Glomerular visceral epithelial cell (primary cell): Measurements from ENCODE around the gene TIMM23.
A peak's percentile ranks its signal among the peaks of the same experiment; 100 is the strongest.
"Not testable (repeated sequence)": the region's sequence is repeated elsewhere in the genome, so short reads cannot be mapped to it uniquely, and the experiment has no call there.

Experiments used
- DNase-seq: peaks from one replicate; pipeline ENCODE4 v3.0.0-alpha.2; 2016; ENCODE audit errors: extremely low spot score

TIMM23 gene, protein sequence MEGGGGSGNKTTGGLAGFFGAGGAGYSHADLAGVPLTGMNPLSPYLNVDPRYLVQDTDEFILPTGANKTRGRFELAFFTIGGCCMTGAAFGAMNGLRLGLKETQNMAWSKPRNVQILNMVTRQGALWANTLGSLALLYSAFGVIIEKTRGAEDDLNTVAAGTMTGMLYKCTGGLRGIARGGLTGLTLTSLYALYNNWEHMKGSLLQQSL

GRCh38 chr10:45972106-45972812 lies at the start of gene TIMM23:
Gene TIMM23 (plus strand): TSS chr10:45972489. CDS start chr10:45972625, 136 bp downstream.
- peak; percentile 80 for DNase-seq

- DNase-seq, result not testable (repeated sequence)
Measured at GRCh38 chr10:45926790-45927189, 45.5 kb upstream of the TIMM23 start.

- DNase-seq, result not testable (repeated sequence)
Measured at GRCh38 chr10:45931305-45931704, 41.0 kb upstream of the TIMM23 start.

DNA sequence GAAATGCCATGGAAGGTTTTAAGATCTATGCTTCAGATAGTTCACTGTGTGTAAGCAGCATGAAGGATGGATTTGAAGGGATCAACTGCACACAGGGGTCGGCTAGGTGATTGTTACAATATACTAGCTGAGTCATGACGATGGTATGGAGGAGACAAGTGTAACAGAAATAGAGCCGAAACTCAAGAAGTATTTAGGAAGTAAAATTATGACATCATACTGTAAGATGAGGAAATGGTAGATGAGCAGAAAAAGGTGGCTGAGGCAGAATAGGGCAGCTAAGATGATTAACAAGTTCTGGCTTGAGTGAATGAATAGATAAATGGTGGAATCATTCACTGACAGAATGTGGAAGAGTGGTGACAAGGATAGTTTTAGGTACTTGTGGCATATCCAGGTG lies 37.5 kb upstream of the TIMM23 start:
- not testable (repeated sequence) for DNase-seq

DNA sequence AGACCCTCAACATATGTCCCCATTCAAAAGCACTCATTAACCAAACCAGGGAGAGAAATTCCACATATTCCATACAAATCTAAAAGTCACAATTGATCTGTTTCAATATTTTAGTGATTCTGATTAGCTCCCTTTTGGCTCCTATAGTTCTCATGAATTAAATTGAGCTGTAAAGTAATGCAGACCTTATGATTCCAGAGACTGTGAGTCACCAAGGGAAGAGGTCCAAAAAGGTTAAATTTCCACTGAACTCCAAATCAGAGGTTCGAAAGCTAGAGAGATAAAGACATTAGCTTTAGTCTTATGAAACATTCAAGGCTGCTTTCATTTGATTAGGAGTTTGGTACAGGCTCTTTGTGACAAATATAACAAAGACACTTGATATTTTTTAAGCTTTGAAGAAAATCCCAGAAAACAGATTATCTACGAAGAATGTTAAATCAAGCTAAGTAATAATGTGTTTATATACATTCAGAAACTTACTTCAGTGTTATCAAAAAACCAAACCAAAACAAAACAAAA lies 33.1 kb upstream of the TIMM23 start:
- DNase-seq, result not testable (repeated sequence)

GRCh38 chr10:45941196-45941595 lies 31.1 kb upstream of the TIMM23 start:
- DNase-seq, result not testable (repeated sequence)

- DNase-seq, result not testable (repeated sequence)
Measured at GRCh38 chr10:45945476-45945875, 26.8 kb upstream of the TIMM23 start.

DNA sequence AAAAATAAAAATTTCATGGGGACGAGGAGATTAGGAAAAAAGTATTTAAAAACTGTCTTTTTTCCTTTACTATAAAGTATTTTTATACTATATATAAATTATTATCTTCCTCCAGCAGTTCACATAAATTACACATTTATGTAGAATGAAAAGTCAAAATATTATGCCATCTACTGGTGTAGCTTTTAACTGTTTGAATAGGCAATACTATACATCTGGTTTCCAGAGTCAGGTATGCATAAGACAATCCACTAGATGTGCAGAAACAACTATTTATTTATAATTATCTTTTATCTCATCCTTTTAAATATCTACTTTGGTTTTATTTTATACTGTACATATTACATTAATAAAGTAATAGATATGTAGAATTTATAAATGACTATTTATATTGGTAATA lies 24.9 kb upstream of the TIMM23 start:
- not testable (repeated sequence) for DNase-seq

- not testable (repeated sequence) for DNase-seq
Measured at GRCh38 chr10:45948801-45949200, 23.5 kb upstream of the TIMM23 start.

DNA sequence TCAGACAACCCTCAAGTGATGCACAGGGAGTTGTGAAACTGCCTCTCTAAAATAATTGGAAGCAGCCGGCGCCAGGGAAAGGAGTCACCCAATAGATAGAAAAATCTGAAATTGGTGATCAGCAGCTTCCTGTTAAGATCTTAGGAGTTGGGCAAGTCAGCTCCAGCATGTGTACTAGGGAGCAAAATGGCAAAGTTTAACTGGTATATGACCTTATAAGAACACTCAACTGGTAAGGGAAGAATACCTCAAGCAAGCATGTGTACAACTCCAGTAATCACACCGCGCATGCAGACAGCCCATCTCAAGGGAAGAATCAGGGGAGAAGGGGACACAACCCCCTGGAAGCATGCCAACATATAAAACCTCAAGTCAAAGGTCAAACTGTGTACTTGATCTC lies 17.9 kb upstream of the TIMM23 start:
- DNase-seq, result not testable (repeated sequence)

GRCh38 chr10:45956634-45957033 lies 15.7 kb upstream of the TIMM23 start:
- DNase-seq, result not testable (repeated sequence)

DNA sequence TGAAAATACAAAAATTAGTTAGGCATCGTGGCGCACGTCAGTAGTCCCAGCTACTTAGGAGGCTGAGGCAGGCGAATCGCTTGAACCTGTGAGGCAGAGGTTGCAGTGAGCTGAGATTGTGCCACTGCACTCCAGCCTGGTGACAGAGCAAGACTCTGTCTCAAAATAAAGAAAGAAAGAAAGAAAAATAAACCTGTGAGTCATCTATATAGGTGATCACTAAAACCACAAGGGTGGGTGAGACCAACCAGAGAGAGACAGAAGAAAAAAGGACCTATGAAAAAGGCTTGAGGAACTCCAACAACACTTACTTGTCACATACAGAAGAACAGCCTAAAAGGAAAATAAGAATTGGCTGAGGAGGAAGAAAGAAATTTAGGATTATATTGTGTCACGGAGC lies 14.4 kb upstream of the TIMM23 start:
- DNase-seq, result not testable (repeated sequence)

GRCh38 chr10:45962686-45963452 lies 9.4 kb upstream of the TIMM23 start:
- not testable (repeated sequence) for DNase-seq

GRCh38 chr10:45971019-45971418 lies 1.3 kb upstream of the TIMM23 start:
- DNase-seq, result not testable (repeated sequence)

GRCh38 chr10:45971742-45972105 lies 565 bp upstream of the TIMM23 start:
- peak; percentile 6 for DNase-seq

GRCh38 chr10:45972813-45973169 lies 502 bp downstream of the TIMM23 start:
- DNase-seq, result not testable (repeated sequence)

DNA sequence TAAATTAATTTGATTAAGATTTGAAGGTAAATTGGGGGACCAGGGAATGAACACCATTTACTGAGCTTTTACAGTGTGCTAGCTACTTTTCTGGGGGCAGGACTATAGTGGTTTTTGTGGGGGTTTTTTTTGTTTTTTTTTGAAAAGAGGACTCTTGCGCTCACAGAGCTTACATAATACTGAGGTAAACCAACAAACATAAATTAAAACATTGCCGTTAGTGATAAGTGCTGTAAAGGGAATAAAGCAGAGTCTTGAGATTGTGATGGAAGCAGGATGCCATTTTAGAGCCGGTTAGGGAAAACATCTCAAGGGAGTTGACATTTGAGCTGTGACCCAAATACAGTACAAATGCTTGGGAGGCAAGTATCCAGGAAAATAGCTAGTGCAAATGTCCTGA lies 1.8 kb downstream of the TIMM23 start:
- not testable (repeated sequence) for DNase-seq

DNA sequence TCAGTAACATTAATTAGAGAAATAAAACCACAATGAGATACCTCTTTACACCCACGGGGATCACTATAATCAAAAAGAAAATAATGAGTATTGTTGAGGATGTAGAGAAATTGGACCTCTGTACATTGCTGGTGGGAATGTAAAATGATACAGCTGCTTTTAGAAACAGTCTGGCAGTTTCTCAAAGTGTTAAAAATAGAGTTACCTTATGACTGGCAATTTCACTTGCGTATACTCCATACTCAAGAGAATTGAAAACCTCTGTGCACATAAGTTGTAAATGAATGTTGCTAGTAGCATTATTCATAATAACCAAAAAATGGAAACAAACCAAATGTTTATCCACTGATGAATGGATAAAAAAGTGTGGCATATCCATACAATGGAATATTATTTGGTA lies 6.3 kb downstream of the TIMM23 start:
- DNase-seq, result not testable (repeated sequence)

GRCh38 chr10:45981367-45981766 lies 9.1 kb downstream of the TIMM23 start:
- not testable (repeated sequence) for DNase-seq

- peak; percentile 55 for DNase-seq
Measured at GRCh38 chr10:45983538-45984186, 11.4 kb downstream of the TIMM23 start.

GRCh38 chr10:45984473-45984872 lies 12.2 kb downstream of the TIMM23 start:
- DNase-seq, result not testable (repeated sequence)

DNA sequence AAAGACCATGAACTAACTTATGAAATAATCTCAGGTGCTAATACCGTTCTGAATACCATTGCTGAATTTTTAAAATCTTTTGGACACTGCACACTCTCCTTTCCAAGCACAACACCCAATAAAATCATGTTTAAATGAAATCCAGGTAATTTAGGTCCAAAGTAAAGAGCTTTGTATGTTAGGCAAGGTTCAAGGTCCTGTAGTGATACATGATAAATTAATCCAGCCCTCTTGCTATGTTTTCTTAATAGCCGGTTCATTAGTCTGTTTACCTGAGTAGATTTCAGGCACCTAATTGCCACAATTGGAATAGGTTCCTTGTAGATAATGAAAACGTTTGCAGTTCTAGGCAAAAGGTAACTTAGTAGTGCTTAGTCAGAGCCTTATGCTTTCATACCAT lies 13.3 kb downstream of the TIMM23 start:
- DNase-seq, result not testable (repeated sequence)
